GM19239 (cell line): ENCODE data around the gene PCDHGB1.
A peak's percentile ranks its signal among the peaks of the same experiment; 100 is the strongest.
"Not testable (repeated sequence)": the region's sequence is repeated elsewhere in the genome, so short reads cannot be mapped to it uniquely, and the experiment has no call there.

Experiments used
- DNase-seq: peaks from one replicate; pipeline ENCODE4 v3.0.0; 2011; ENCODE audit warnings: low spot score; ENCODE audit not compliant: insufficient read length
- FAIRE-seq: peaks from 2 replicates; lab custom pipeline; 2011; peaks lifted over from hg19 to GRCh38; lab: Jason Lieb, UNC

PCDHGB1 gene

DNA sequence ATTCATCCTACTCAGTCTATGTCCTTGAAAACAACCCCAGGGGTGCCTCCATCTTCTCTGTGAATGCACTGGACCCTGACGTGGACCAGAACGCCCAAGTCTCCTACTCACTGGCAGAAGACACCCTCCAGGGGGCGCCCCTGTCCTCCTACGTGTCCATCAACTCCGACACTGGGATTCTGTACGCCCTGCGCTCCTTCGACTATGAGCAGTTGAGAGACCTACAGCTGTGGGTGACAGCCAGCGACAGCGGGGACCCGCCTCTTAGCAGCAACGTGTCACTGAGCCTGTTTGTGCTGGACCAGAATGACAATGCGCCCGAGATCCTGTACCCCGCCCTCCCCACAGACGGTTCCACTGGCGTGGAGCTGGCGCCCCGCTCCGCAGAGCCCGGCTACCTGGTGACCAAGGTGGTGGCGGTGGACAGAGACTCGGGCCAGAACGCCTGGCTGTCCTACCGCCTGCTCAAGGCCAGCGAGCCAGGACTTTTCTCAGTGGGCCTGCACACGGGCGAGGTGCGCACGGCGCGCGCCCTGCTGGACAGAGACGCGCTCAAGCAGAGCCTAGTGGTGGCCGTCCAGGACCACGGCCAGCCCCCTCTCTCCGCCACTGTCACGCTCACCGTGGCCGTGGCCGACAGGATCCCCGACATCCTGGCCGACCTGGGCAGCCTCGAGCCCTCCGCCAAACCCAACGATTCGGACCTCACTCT is 25.7 kb downstream of the PCDHGB1 start:
- not testable (repeated sequence) for DNase-seq, FAIRE-seq

DNA sequence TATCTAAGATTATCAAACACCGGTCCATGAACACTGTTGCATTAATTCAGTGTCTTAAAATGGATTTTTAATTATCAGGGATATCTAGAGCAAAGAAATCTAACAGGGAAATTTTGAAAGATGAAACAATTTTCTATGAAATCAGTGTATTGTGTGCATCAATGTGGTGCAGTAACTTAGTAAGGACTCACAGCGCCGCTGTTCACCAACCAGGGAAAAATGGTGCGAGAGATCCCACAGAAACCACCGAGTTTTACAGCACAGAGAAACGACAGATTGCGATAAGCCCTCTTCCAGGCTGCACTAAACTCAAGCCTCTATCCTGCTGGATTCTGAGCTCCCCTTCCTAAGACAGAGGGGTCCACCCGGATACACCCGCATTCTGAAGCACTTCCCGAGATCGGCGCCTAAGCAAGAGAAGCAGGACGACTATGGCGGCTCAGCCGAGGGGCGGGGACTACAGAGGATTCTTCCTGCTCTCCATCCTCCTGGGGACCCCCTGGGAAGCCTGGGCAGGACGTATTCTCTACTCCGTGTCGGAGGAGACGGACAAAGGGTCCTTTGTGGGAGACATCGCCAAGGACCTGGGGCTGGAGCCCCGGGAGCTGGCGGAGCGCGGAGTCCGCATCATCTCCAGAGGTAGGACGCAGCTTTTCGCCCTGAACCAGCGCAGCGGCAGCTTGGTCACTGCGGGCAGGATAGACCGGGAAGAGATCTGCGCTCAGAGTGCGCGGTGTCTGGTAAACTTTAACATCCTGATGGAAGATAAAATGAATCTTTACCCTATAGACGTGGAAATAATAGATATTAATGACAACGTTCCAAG is 32.8 kb downstream of the PCDHGB1 start, which contains the start of gene PCDHGA7:
Gene PCDHGA7, plus strand, starts transcription at position 274 of the 826 bp plus-strand sequence. Its CDS starts 158 bp downstream, at position 432.
- DNase-seq (no peak), FAIRE-seq (no peak)

DNA sequence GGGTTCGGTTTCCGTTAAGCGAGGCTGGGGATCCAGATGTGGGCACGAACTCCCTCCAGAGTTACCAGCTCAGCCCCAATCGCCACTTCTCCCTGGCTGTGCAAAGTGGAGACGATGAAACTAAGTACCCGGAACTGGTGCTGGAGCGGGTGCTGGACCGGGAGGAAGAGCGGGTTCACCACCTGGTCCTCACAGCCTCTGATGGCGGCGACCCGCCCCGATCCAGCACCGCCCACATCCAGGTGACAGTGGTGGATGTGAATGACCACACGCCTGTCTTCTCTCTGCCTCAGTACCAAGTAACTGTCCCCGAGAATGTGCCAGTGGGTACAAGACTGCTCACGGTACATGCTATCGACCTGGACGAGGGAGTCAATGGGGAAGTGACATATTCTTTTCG is 33.4 kb downstream of the PCDHGB1 start:
- no peak for DNase-seq
- no peak for FAIRE-seq

DNA sequence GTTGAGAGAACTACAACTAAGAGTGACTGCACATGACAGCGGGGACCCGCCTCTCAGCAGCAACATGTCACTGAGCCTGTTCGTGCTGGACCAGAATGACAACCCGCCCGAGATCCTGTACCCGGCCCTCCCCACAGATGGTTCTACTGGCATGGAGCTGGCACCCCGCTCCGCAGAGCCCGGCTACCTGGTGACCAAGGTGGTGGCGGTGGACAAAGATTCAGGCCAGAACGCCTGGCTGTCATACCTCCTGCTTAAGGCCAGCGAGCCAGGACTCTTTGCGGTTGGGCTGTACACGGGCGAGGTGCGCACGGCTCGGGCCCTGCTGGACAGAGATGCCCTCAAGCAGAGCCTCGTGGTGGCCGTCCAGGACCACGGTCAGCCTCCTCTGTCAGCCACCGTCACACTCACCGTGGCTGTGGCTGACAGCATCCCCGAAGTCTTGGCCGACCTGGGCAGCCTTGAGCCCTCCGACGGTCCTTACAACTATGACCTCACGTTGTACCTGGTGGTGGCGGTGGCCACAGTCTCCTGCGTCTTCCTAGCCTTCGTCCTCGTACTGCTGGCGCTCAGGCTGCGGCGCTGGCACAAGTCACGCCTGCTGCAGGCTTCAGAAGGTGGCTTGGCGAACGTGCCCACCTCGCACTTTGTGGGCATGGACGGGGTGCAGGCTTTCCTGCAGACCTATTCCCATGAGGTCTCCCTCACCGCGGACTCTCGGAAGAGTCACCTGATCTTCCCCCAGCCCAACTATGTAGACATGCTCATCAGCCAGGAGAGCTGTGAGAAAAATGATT is 34.8 kb downstream of the PCDHGB1 start:
- DNase-seq (no peak), FAIRE-seq (no peak)

DNA sequence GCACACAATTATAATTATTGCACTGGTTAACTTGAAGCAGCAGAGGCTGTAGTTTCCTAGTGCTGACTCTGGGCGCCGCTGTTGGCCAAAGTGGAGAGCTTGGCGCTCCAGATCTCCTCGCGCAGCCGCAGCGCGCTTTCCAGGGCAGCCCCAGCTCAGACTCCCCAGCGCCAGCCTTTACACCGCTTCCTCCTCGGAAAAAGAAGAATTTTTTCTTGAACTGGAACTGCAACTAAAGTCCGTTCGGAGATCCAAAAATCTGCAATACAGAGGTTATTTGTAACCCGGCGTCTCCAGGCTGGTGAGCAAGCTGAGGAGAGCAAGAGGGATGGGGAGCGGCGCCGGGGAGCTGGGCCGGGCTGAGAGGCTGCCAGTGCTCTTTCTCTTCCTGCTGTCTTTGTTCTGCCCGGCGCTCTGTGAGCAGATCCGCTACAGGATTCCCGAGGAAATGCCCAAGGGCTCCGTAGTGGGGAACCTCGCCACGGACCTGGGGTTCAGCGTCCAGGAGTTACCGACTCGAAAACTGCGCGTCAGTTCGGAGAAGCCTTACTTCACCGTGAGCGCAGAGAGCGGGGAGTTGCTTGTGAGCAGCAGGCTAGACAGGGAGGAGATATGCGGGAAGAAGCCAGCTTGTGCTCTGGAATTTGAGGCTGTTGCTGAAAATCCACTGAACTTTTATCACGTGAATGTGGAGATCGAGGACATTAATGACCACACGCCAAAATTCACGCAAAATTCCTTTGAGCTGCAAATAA is 37.8 kb downstream of the PCDHGB1 start, which contains the start of gene PCDHGB4:
Gene PCDHGB4, plus strand, starts transcription at position 142 of the 755 bp plus-strand sequence. Its CDS starts 187 bp downstream, at position 329.
- not testable (repeated sequence) for DNase-seq
- peak; percentile 87 for FAIRE-seq

DNA sequence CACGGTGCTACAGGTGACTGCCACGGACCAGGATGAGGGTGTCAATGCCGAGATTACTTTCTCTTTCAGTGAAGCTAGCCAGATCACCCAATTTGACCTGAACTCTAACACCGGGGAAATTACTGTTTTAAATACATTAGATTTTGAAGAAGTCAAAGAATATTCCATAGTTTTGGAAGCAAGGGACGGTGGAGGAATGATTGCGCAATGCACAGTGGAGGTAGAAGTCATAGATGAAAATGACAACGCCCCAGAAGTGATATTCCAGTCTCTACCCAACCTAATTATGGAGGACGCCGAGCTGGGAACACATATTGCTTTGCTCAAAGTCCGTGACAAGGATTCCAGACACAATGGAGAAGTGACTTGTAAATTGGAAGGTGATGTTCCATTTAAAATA is 38.8 kb downstream of the PCDHGB1 start:
- no peak for FAIRE-seq
- no peak for DNase-seq

DNA sequence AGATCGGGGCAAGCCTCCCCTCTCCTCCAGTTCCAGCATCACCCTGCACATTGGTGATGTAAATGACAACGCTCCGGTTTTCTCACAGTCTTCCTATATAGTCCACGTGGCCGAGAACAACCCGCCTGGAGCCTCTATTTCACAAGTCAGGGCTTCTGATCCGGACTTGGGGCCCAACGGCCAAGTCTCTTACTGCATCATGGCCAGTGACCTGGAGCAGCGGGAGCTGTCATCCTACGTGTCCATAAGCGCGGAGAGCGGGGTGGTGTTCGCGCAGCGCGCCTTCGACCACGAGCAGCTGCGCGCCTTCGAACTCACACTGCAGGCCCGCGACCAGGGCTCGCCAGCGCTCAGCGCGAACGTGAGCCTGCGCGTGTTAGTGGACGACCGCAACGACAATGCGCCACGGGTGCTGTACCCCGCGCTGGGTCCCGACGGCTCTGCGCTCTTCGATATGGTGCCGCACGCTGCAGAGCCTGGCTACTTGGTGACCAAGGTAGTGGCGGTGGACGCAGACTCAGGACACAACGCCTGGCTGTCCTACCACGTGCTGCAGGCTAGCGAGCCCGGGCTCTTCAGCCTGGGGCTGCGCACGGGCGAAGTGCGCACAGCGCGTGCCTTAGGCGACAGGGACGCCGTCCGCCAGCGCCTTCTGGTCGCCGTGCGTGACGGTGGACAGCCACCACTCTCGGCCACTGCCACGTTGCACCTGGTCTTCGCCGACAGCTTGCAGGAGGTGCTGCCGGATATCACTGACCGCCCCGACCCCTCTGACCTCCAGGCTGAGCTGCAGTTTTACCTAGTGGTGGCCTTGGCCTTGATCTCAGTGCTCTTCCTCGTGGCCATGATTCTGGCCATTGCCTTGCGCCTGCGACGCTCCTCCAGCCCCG is 39.5 kb downstream of the PCDHGB1 start:
- FAIRE-seq = no peak
- no peak for DNase-seq

DNA sequence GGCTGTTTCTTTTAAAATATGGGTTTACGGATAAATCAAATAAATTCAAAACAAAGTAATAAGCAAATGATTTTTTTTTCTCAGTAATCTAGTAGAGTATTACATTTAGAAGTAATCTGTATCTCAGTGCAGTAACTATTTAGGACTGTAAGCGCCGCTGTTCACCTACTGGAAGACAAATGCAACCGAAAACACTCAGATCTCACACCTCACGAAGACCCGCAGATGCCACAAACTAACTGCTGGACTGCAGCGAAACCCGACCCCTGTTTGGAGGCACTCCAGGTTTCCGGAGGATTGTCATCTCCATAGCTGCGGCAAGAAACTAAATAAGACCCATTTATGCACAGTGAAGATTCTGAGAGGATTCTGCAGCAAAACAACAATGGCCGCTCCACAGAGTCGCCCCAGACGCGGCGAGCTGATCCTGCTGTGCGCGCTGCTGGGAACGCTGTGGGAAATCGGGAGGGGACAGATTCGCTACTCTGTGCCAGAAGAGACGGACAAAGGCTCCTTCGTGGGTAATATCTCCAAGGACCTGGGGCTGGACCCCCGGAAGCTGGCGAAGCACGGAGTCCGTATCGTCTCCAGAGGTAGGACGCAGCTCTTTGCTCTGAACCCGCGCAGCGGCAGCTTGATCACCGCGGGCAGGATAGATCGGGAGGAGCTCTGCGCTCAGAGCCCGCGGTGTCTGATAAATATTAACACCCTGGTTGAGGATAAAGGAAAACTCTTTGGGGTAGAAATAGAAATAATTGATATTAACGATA is 42.7 kb downstream of the PCDHGB1 start, which contains the start of gene PCDHGA8:
Gene PCDHGA8, plus strand, starts transcription at position 205 of the 770 bp plus-strand sequence. Its CDS starts 181 bp downstream, at position 386.
- DNase-seq (no peak), FAIRE-seq (no peak)

DNA sequence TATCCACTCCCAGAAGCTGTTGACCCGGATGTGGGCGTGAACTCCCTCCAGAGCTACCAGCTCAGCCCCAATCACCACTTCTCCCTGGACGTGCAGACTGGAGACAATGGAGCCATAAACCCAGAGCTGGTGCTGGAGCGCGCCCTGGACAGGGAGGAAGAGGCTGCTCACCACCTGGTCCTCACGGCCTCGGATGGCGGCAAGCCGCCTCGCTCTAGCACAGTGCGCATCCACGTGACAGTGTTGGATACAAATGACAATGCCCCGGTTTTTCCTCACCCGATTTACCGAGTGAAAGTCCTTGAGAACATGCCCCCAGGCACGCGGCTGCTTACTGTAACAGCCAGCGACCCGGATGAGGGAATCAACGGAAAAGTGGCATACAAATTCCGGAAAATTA is 43.4 kb downstream of the PCDHGB1 start:
- FAIRE-seq (no peak), DNase-seq (no peak)

DNA sequence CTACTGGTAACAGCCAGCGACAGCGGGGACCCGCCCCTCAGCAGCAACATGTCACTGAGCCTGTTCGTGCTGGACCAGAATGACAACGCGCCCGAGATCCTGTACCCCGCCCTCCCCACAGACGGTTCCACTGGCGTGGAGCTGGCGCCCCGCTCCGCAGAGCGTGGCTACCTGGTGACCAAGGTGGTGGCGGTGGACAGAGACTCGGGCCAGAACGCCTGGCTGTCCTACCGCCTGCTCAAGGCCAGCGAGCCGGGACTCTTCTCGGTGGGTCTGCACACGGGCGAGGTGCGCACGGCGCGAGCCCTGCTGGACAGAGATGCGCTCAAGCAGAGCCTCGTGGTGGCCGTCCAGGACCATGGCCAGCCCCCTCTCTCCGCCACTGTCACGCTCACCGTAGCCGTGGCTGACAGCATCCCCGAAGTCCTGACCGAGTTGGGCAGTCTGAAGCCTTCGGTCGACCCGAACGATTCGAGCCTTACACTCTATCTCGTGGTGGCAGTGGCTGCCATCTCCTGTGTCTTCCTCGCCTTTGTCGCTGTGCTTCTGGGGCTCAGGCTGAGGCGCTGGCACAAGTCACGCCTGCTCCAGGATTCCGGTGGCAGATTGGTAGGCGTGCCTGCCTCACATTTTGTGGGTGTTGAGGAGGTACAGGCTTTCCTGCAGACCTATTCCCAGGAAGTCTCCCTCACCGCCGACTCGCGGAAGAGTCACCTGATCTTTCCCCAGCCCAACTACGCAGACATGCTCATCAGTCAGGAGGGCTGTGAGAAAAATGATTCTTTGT is 44.7 kb downstream of the PCDHGB1 start:
- DNase-seq, FAIRE-seq: not testable (repeated sequence)

DNA sequence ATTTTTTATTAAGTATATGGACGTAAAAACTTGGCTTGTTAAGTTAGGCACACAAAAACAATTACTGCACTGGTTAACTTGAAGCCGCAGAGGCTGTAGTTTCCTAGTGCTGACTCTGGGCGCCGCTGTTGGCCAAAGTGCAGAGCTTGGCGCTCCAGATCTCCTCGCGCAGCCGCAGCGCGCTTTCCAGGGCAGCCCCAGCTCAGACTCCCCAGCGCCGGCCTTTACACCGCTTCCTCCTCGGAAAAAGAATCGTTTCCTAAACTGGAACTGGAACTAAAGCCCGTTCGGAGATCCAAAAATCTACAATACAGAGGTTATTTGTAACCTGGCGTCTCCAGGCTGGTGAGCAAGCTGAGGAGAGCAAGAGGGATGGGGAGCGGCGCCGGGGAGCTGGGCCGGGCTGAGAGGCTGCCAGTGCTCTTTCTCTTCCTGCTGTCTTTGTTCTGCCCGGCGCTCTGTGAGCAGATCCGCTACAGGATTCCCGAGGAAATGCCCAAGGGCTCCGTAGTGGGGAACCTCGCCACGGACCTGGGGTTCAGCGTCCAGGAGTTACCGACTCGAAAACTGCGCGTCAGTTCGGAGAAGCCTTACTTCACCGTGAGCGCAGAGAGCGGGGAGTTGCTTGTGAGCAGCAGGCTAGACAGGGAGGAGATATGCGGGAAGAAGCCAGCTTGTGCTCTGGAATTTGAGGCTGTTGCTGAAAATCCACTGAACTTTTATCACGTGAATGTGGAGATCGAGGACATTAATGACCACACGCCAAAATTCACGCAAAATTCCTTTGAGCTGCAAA is 48.1 kb downstream of the PCDHGB1 start, which contains the start of gene PCDHGB5:
Gene PCDHGB5, plus strand, starts transcription at position 192 of the 796 bp plus-strand sequence. Its CDS starts 181 bp downstream, at position 373.
- FAIRE-seq = peak; percentile 86
- not testable (repeated sequence) for DNase-seq

DNA sequence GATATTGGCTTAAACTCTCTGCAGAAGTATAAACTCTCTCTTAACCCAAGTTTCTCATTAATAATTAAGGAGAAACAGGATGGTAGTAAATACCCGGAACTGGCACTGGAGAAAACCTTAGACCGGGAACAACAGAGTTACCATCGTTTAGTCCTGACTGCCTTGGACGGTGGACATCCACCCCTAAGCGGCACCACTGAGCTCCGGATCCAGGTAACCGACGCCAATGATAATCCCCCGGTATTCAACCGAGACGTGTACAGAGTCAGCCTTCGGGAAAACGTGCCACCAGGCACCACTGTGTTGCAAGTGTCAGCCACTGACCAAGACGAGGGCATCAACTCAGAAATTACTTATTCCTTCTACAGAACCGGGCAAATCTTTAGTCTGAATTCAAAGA is 48.7 kb downstream of the PCDHGB1 start:
- no peak for DNase-seq
- FAIRE-seq = no peak

DNA sequence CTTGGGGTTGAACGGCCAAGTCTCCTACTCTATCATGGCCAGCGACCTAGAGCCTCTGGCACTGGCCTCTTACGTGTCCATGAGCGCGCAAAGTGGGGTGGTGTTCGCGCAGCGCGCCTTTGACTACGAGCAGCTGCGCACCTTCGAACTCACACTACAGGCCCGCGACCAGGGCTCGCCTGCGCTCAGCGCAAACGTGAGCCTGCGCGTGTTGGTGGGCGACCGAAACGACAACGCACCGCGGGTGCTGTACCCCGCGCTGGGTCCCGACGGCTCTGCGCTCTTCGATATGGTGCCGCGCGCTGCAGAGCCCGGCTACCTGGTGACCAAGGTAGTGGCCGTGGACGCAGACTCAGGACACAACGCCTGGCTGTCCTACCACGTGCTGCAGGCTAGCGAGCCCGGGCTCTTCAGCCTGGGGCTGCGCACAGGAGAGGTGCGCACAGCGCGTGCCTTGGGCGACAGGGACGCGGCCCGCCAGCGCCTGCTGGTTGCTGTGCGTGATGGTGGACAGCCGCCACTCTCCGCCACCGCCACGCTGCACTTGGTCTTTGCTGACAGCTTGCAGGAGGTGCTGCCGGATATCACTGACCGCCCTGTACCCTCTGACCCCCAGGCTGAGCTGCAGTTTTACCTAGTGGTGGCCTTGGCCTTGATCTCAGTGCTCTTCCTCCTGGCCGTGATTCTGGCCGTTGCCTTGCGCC is 49.8 kb downstream of the PCDHGB1 start:
- no peak for DNase-seq
- no peak for FAIRE-seq
